Coronary artery (tissue), 2 donors: ENCODE data around the gene PKNOX2.

ENCODE experiments used
- DNase-seq: peaks from one replicate; pipeline ENCODE4 v3.0.0-alpha.2; 2017; ENCODE audit warnings: low spot score
- H3K27ac ChIP-seq, 2 donors: fragments of 200-600 bp; sonication (generic); one replicate each; pipeline ENCODE4 v1.5.1; 2016 to 2019
- H3K4me3 ChIP-seq: fragments of 200-600 bp; sonication (generic); 2 replicates; pipeline ENCODE4 v1.5.1; 2016; ENCODE audit warnings: mild to moderate bottlenecking, moderate library complexity
- TF ChIP-seq, protein P1 (sequence below): fragments of 200-600 bp; sonication (generic); IDR thresholded peaks from one replicate; pipeline ENCODE4 v1.5.1; 2019; ENCODE audit warnings: antibody characterized with exemption

The PKNOX2 gene

DNA sequence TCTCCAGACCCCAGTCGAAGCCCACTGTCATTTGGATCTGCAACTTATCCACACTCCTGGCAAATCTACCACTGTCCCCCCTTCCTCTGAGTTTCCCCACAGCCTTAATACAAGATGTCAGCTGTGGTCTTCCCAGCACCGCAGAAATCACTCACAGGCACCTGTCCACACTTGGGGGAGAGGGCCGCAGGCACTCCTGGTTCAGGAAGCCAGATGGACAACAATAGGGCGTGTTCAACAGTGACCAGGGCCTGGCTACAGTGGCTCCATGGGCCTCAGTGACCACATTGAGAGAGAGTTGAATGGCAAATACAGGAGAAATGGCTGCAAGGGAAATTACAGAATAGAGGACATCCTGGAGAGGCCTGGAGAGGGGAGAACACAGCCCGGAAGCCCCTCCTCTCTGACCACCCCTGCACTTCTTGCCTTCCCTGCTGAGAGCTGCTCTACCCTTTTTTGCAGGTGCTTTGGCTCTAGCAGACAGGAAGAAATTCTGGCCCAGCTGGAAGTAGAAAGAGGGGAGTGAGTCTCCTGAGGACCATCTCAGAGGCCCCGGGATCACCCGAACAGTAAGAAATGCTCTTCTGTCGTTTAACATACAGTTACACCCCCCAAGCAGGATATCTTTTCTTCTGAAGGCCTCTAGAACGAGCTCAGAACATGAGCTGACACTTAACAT lies 166.9 kb downstream of the PKNOX2 start:
- TF ChIP-seq, protein P1, sequence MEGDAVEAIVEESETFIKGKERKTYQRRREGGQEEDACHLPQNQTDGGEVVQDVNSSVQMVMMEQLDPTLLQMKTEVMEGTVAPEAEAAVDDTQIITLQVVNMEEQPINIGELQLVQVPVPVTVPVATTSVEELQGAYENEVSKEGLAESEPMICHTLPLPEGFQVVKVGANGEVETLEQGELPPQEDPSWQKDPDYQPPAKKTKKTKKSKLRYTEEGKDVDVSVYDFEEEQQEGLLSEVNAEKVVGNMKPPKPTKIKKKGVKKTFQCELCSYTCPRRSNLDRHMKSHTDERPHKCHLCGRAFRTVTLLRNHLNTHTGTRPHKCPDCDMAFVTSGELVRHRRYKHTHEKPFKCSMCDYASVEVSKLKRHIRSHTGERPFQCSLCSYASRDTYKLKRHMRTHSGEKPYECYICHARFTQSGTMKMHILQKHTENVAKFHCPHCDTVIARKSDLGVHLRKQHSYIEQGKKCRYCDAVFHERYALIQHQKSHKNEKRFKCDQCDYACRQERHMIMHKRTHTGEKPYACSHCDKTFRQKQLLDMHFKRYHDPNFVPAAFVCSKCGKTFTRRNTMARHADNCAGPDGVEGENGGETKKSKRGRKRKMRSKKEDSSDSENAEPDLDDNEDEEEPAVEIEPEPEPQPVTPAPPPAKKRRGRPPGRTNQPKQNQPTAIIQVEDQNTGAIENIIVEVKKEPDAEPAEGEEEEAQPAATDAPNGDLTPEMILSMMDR, result no peak
- DNase-seq, result peak; percentile 38
- no peak overlapping the region for H3K27ac ChIP-seq

DNA sequence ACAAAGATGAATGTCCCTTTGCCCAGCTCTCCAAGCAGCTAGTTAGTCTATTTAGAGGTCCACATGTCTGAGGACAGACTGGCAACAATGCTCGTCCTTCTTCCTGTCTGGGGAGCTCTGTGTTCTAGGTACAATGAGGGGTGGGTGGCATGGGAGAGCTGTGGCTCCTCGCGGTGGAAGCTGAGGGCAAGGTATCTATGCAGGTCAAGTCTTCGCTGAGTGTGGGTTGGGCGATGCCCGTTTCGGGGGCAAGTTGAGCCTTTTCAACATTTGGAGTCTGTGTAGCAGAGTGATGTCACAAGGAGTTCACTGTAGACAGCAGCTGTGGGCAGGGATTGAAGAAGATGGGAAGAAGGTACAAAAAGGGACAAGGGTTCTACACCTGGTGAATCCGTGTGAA lies 168.3 kb downstream of the PKNOX2 start:
- peak; percentile 65 for DNase-seq
- no peak overlapping the region for H3K27ac ChIP-seq
- TF ChIP-seq, protein P1, result no peak
- H3K4me3 ChIP-seq, result no peak overlapping the region

More for the DNA sequence above, 166.9 kb downstream of the PKNOX2 start:
- H3K4me3 ChIP-seq, result no peak overlapping the region

GRCh38 chr11:125333354-125334073 lies 169.0 kb downstream of the PKNOX2 start:
- Histone ChIP-seq H3K27ac (no peak overlapping the region), H3K4me3 (no peak overlapping the region)
- TF ChIP-seq, protein P1, result no peak
- no peak for DNase-seq

DNA sequence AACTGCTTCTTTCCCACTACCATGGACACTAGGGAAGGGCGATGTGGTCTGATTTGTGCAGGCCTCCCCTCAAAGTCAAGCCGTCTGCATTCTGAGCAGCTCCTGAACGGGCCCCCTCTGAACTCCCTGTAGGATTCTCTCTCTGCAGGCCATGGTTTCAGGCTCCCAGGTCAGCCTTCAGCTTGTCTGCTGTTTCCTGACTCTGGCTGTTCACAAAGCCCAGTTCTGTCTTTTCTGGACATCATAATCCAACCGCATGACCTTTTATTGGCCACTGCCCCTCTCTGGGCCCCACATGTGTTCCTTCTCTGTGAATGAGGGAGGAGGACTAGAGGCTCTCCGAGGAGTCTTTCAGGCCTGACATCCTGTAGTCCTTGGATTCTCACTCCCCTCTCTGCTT lies 170.6 kb downstream of the PKNOX2 start:
- Histone ChIP-seq H3K27ac (no peak overlapping the region), H3K4me3 (no peak overlapping the region)
- DNase-seq, result peak; percentile 33
- TF ChIP-seq, protein P1, result no peak

DNA sequence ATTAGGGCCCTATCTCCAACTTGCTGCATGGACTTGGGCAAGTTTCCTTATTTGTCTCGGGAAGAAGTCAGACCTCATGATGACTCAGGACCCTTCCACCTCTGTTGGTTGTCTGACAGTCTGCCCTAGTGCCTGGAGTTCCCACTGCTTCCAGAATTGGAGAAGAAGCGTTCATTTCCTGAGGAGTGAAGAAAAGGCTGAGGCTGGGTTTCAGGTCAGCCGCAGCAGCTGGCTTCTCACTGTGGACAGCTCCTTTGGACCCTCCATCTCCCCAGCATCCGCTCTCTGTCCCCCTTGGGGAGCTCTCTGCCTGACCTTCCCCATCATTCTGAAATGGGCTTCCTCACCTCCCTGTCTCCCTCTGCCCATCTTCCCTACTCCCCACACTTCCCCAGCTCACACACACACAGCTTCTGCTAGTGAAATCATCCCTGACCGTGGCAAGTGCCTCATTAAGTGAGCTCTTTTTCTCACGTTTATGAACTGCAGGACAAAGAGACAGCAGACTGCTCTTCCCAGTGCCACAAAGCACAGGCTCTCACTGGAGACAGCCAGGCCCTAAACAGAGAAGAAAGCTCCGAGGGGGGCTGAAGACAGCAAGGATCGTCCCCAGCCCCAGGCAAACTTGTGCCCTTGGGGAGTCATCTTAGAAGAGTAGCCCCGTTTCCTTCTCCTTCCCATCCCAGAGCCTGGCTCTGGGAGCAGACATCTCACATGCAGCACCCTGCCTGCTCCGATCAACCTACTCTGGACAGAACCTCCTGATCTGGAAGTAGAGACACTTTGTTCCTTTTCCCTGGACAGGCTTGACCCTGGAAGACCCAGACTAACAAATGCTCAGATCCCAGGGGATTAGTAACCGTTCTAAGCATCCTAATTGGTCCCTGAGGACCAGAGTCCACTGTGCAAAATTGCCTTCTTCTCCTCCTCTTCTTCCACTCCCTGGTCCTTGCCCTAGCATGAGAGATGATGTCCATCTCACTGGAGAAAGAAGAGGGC lies 173.6 kb downstream of the PKNOX2 start:
- peak; percentile 54 for DNase-seq
- TF ChIP-seq, protein P1, result no peak
- Histone ChIP-seq H3K4me3 (no peak overlapping the region), H3K27ac (peak overlapping the region; percentile 27 to 72)

DNA sequence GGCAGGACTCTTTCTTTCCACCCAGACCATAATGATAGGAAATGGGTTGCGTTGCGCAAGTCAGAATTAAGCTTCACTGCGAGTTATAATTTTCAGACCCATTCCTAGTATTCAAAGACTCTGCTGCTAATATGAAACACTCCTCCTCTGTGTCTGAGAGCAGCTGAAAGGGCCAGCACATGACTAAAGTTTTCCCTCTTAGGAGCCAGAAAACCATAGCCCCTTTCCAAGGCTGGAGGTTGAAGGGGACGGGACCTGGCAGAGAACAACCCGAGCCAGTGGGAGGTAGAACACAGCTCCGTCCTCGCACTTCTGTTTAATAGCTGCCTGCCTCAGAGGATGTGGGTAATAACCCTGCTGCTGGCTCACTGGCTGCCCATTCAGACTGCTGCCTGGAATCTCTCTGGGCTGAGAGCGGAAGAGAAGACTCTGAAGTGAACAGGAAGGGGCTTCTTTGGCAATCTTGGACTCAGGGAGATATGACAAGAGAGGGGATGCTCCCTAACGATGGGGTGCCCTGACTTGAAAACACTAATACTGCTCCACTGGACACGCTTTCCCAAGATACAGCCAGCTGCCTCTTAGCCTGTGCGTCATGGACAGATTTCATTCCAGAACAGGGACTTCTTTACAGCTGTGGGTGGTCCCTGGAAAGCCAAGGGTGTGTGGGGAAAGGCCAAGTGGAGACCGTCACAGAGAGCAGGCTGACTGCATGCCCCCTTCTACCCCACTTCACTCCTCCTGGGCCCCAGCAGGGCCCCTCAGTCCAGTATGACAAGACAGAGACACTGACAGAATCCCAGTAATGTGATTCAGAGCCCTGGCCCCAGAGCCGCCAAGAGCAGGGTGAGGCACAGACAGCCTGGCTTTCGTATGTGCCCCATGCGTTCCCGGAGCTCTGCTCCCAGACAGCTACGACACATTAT lies 174.6 kb downstream of the PKNOX2 start:
- DNase-seq, result no peak
- H3K27ac ChIP-seq, result peak overlapping the region; percentile 27 to 72
- no peak overlapping the region for H3K4me3 ChIP-seq
- TF ChIP-seq, protein P1, result no peak
